Glutamatergic neuron (in vitro differentiated cells): ENCODE data around the gene CRYL1. TPM values are rescaled to one million over a fixed set of nuclear protein-coding genes. Genes with fewer than 3 reads are reported as not detected.

Experiments
- DNase-seq: peaks from one replicate; pipeline ENCODE4 v3.0.0; 2022
- H3K27ac Mint-ChIP-seq: one replicate; pipeline ENCODE4 v1.8.0; 2020; ENCODE audit warnings: mild to moderate bottlenecking, mixed read lengths, inconsistent platforms; ENCODE audit not compliant: unreplicated experiment
- H3K27me3 Mint-ChIP-seq: one replicate; pipeline ENCODE4 v1.8.0; 2020; ENCODE audit warnings: mild to moderate bottlenecking, moderate library complexity, mixed read lengths, inconsistent platforms; ENCODE audit not compliant: unreplicated experiment
- H3K36me3 Mint-ChIP-seq: one replicate; pipeline ENCODE4 v1.8.0; 2020; ENCODE audit warnings: mild to moderate bottlenecking, mixed read lengths, inconsistent platforms; ENCODE audit not compliant: unreplicated experiment
- H3K4me1 Mint-ChIP-seq: one replicate; pipeline ENCODE4 v1.8.0; 2020; ENCODE audit warnings: mild to moderate bottlenecking, low read depth, mixed read lengths, inconsistent platforms; ENCODE audit not compliant: unreplicated experiment
- H3K4me3 Mint-ChIP-seq: one replicate; pipeline ENCODE4 v1.8.0; 2020; ENCODE audit warnings: mild to moderate bottlenecking, mixed read lengths, inconsistent platforms; ENCODE audit not compliant: unreplicated experiment
- H3K9me3 Mint-ChIP-seq: one replicate; pipeline ENCODE4 v1.8.0; 2020; ENCODE audit warnings: mild to moderate bottlenecking, moderate library complexity, mixed read lengths, inconsistent platforms; ENCODE audit not compliant: unreplicated experiment
- microRNA-seq: library from miRNA; unstranded; fragments of <30 nt; microRNA quantifications from one replicate; pipeline ENCODE4, GENCODE V29; 2020; ENCODE audit not compliant: unreplicated experiment
- total RNA-seq: library from RNA; stranded (reverse); fragmentation: NEBNext Ultra II Directional; extraction: Animal tissue kit (Norgen Biotek cat#: 25700); gene quantifications from one replicate; pipeline ENCODE4 v1.2.1, GENCODE V29; 2021; ENCODE audit not compliant: unreplicated experiment
- TF ChIP-seq, protein P1 (sequence below): fragments of 200-600 bp; sonication (generic); IDR thresholded peaks from one replicate; pipeline ENCODE4 v1.5.0; 2021; ENCODE audit not compliant: partially characterized antibody, unreplicated experiment

CRYL1 gene
- total RNA-seq, 1 donor from 2014 or later: 1.1 TPM

DNA sequence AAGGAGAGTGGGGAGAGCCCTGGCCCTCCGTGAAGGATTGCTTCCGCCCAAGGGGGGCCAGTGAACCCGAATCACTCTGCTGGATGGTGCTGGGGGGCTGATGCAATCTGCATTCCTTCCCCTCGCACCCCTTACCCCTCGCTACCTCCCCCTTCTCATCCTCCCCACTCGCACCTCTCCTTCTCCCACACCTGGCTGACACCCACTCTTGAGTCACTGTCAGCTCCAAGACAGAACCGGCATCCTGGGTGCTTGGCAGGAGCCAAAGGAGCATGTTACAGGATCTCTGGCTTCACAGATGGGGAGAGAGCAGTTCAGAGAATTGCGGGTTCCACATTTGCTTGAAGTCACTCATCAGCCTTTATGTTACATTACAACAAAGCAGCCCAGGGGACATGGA is 167.6 kb downstream of the CRYL1 start:
- Mint-ChIP-seq H3K27ac (peak overlapping the region; percentile 74), H3K4me1 (peaks cover 24% of the 10 kb centered on the region)

DNA sequence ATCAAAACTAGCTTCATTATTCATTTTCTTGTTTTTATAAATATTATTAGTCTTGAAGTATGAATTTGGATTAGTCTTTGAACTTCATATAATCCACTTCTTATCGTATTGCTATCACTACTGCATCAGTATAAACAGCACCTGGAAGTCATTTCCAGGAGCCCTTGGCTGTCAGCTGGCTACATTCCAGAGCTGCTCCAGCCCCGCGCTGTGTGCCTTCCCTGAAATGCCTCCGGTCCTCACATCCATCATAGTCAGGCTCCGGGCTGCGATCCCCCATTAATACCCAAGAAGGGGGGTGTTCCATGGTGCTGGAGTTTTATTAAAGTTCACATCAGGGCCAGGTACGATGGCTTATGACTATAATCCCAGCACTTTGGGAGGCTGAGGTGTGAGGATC is 169.2 kb downstream of the CRYL1 start:
- DNase-seq: no peak
- Mint-ChIP-seq H3K4me3 (no peak overlapping the region), H3K27ac (no peak overlapping the region), H3K4me1 (peaks cover 20% of the 10 kb centered on the region), H3K9me3 (peaks cover 2% of the 10 kb centered on the region), H3K36me3 (no peaks in the 10 kb centered on the region), H3K27me3 (peaks cover 9% of the 10 kb centered on the region)
- TF ChIP-seq, protein P1, sequence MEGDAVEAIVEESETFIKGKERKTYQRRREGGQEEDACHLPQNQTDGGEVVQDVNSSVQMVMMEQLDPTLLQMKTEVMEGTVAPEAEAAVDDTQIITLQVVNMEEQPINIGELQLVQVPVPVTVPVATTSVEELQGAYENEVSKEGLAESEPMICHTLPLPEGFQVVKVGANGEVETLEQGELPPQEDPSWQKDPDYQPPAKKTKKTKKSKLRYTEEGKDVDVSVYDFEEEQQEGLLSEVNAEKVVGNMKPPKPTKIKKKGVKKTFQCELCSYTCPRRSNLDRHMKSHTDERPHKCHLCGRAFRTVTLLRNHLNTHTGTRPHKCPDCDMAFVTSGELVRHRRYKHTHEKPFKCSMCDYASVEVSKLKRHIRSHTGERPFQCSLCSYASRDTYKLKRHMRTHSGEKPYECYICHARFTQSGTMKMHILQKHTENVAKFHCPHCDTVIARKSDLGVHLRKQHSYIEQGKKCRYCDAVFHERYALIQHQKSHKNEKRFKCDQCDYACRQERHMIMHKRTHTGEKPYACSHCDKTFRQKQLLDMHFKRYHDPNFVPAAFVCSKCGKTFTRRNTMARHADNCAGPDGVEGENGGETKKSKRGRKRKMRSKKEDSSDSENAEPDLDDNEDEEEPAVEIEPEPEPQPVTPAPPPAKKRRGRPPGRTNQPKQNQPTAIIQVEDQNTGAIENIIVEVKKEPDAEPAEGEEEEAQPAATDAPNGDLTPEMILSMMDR: no peak

More for the DNA sequence above, 167.6 kb downstream of the CRYL1 start:
- H3K9me3 Mint-ChIP-seq: peaks cover 3% of the 10 kb centered on the region
- TF ChIP-seq, protein P1: no peak
- H3K36me3 Mint-ChIP-seq: no peaks in the 10 kb centered on the region
- no peak for DNase-seq
- no peak overlapping the region for H3K4me3 Mint-ChIP-seq
- H3K27me3 Mint-ChIP-seq: peaks cover 13% of the 10 kb centered on the region

DNA sequence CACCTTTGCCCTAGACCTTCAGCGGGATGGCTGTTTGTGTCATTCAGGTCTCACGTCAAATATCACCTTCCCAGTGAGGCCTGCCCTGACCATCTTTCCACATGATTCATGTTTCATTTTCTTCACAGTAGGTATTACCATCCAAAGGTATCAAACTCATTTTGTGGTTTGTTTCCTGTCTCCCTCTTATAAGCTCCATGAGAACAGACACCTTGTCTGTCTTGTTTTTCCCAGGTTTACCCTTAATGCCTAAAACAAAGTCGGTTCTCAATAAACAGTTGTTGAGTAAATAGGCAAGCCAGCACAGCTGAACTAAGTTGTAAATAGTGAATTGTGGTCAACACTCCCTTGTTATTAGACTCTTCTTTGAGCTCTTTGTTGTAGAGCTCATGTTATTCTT is 170.9 kb downstream of the CRYL1 start:
- Mint-ChIP-seq H3K36me3 (no peaks in the 10 kb centered on the region), H3K9me3 (no peaks in the 10 kb centered on the region), H3K27me3 (peaks cover 6% of the 10 kb centered on the region), H3K4me3 (no peak overlapping the region), H3K4me1 (peaks cover 13% of the 10 kb centered on the region), H3K27ac (no peak overlapping the region)
- TF ChIP-seq, protein P1: no peak
- DNase-seq: no peak

DNA sequence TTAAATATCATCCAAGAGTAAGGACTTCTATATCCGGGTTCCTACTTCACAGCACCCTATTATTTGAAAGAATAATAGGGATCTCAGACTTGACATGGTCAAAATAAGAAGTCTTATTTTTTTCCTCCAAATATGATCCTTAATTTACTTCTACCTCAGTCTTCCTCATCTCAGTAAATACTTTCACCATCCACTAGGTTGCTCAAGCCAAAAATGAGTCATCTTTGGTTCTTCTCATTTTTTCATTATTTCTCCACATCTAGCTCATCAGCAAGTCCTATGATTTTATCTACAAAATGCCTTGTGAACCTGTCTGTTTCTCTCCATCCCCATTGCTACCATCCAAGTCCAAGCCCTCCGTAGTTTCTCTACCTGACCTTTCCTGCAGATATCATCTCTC is 171.7 kb downstream of the CRYL1 start:
- Mint-ChIP-seq H3K27me3 (peaks cover 3% of the 10 kb centered on the region), H3K27ac (no peak overlapping the region), H3K36me3 (no peaks in the 10 kb centered on the region), H3K9me3 (peaks cover 2% of the 10 kb centered on the region), H3K4me3 (no peak overlapping the region), H3K4me1 (peaks cover 13% of the 10 kb centered on the region)
- no peak for DNase-seq
- TF ChIP-seq, protein P1: peak; percentile 24

Small RNAs within 50 kb of the gene (microRNA-seq; reads per million reads assigned to microRNA genes)
- not detected for gene MIR4499

Other genes with a start within 250 kb of the CRYL1 start
- 8.7 TPM for gene IFT88, start 41.3 kb upstream of the CRYL1 start, total RNA-seq
- 1.3 TPM for gene IL17D, start 177.8 kb upstream of the CRYL1 start, total RNA-seq
- gene EEF1AKMT1, start 248.1 kb upstream of the CRYL1 start, total RNA-seq: 2.9 TPM